ENCODE data around the gene SCN1B. TPM values are rescaled to one million over a fixed set of nuclear protein-coding genes. Genes with fewer than 3 reads are reported as not detected.
A peak's percentile ranks its signal among the peaks of the same experiment; 100 is the strongest.

Gene SCN1B
- total RNA-seq, 4 donors from 2014 or later: 0.26 to 5.9 (median 1.2) TPM; not detected in 1

- WGBS, 2 donors: 87 to 94% methylated on average over 11 to 12 of the region's 25 CpGs
- intact Hi-C loops (cut with DNase I): no loop called here
- no peak for TF ChIP-seq POLR2A (IDR thresholded peaks at IDR 0.05)
- no peak for TF ChIP-seq CTCF (IDR thresholded peaks at IDR 0.05)
These were observed 8.7 kb upstream of the SCN1B start for GRCh38 chr19:35021596-35021995.

GRCh38 chr19:35022460-35022859 is 7.8 kb upstream of the SCN1B start:
- Histone ChIP-seq H3K27me3 (no peaks in the 10 kb centered on the region), H3K27ac (peak overlapping the region in 1 of 4 donors; percentile 9), H3K9me3 (no peaks in the 10 kb centered on the region), H3K4me1 (no peaks in the 10 kb centered on the region), H3K4me3 (no peak overlapping the region), H3K36me3 (peaks cover 7 to 100% (median 52%) of the 10 kb centered on the region in 3 donors)
- WGBS, 2 donors: 73 to 82% methylated on average over 4 to 6 of the region's 14 CpGs
- DNase-seq: no peak
- no peak for TF ChIP-seq CTCF (IDR thresholded peaks at IDR 0.05)
- no peak for TF ChIP-seq POLR2A (IDR thresholded peaks at IDR 0.05)
- intact Hi-C loops (cut with DNase I): no loop called here

More at GRCh38 chr19:35021596-35021995, 8.7 kb upstream of the SCN1B start:
- Histone ChIP-seq H3K27ac (no peak overlapping the region), H3K4me1 (no peaks in the 10 kb centered on the region), H3K36me3 (peaks cover 10 to 99% (median 52%) of the 10 kb centered on the region in 3 donors), H3K9me3 (no peaks in the 10 kb centered on the region), H3K27me3 (no peaks in the 10 kb centered on the region), H3K4me3 (no peak overlapping the region)
- DNase-seq: no peak

GRCh38 chr19:35023428-35023827 is 6.8 kb upstream of the SCN1B start:
- intact Hi-C loops (cut with DNase I): no loop called here
- TF ChIP-seq POLR2A (IDR thresholded peaks at IDR 0.05) (no peak), CTCF (IDR thresholded peaks at IDR 0.05) (no peak)
- H3K9me3 ChIP-seq: no peaks in the 10 kb centered on the region
- H3K4me3 ChIP-seq: no peak overlapping the region
- H3K36me3 ChIP-seq: peaks cover 6 to 93% (median 51%) of the 10 kb centered on the region in 3 donors
- H3K4me1 ChIP-seq: no peaks in the 10 kb centered on the region
- DNase-seq: no peak
- no peaks in the 10 kb centered on the region for H3K27me3 ChIP-seq
- 81 to 92% methylated on average over 4 to 16 of the region's 19 CpGs for WGBS, 2 donors
- no peak overlapping the region for H3K27ac ChIP-seq

GRCh38 chr19:35024095-35024494 is 6.2 kb upstream of the SCN1B start:
- Histone ChIP-seq H3K27ac (no peak overlapping the region), H3K4me3 (no peak overlapping the region), H3K27me3 (no peaks in the 10 kb centered on the region), H3K9me3 (no peaks in the 10 kb centered on the region), H3K36me3 (peaks cover 6 to 87% (median 44%) of the 10 kb centered on the region in 3 donors), H3K4me1 (no peaks in the 10 kb centered on the region)
- TF ChIP-seq POLR2A (IDR thresholded peaks at IDR 0.05) (no peak), CTCF (IDR thresholded peaks at IDR 0.05) (no peak)
- WGBS, 2 donors: 79 to 85% methylated on average over 2 to 5 of the region's 6 CpGs
- intact Hi-C loops (cut with DNase I): no loop called here
- no peak for DNase-seq

GRCh38 chr19:35025969-35026368 is 4.3 kb upstream of the SCN1B start:
- WGBS, 2 donors: 100% methylated on average over 1 of the region's 21 CpGs; no CpG with 5 or more reads in 1 of the 2 donors
- TF ChIP-seq POLR2A (IDR thresholded peaks at IDR 0.05): no peak
- no peak for TF ChIP-seq CTCF (IDR thresholded peaks at IDR 0.05)
- no peak for DNase-seq
- peaks cover 0 to 68% (median 29%) of the 10 kb centered on the region in 3 donors for H3K36me3 ChIP-seq
- no peak overlapping the region for H3K4me3 ChIP-seq
- H3K27ac ChIP-seq: no peak overlapping the region
- intact Hi-C loops (cut with DNase I): no loop called here
- peaks cover 6 to 14% (median 11%) of the 10 kb centered on the region in 3 donors for H3K4me1 ChIP-seq
- peaks cover 0 to 16% (median 0%) of the 10 kb centered on the region in 4 donors for H3K27me3 ChIP-seq
- no peaks in the 10 kb centered on the region for H3K9me3 ChIP-seq
